ENCODE data around the gene TOPAZ1.

DNA sequence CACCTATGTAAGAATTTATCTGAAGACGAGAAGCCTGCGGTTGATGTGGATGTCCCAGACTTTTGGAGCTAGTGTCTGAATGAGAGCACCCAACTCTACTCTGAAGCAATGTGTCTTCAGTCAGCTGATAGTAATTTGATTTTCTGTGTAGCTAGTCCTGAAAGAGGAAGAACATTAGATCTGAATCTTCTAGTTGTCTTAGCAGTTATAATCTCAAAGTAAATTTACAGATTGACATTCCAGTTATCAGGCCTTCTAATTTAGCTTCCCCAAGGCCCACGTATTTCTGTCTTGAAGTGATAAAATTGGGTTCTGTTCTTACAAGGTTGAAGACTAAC lies 98.3 kb downstream of the TOPAZ1 start:
- TF ChIP-seq, protein P1, sequence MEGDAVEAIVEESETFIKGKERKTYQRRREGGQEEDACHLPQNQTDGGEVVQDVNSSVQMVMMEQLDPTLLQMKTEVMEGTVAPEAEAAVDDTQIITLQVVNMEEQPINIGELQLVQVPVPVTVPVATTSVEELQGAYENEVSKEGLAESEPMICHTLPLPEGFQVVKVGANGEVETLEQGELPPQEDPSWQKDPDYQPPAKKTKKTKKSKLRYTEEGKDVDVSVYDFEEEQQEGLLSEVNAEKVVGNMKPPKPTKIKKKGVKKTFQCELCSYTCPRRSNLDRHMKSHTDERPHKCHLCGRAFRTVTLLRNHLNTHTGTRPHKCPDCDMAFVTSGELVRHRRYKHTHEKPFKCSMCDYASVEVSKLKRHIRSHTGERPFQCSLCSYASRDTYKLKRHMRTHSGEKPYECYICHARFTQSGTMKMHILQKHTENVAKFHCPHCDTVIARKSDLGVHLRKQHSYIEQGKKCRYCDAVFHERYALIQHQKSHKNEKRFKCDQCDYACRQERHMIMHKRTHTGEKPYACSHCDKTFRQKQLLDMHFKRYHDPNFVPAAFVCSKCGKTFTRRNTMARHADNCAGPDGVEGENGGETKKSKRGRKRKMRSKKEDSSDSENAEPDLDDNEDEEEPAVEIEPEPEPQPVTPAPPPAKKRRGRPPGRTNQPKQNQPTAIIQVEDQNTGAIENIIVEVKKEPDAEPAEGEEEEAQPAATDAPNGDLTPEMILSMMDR (IDR thresholded peaks at IDR 0.05; ENCODE audit: insufficient read depth, low read depth, low read length) = no peak
- no peak for TF ChIP-seq EZH2 (IDR thresholded peaks at IDR 0.05; ENCODE audit: insufficient read depth, low read length)

Measured in astrocyte (in vitro differentiated cells and primary cell).